Measurements from ENCODE around the gene GRAP2.

GRCh38 chr22:39979048-39979447 is 78.2 kb downstream of the GRAP2 start:
- TF ChIP-seq, protein P1, sequence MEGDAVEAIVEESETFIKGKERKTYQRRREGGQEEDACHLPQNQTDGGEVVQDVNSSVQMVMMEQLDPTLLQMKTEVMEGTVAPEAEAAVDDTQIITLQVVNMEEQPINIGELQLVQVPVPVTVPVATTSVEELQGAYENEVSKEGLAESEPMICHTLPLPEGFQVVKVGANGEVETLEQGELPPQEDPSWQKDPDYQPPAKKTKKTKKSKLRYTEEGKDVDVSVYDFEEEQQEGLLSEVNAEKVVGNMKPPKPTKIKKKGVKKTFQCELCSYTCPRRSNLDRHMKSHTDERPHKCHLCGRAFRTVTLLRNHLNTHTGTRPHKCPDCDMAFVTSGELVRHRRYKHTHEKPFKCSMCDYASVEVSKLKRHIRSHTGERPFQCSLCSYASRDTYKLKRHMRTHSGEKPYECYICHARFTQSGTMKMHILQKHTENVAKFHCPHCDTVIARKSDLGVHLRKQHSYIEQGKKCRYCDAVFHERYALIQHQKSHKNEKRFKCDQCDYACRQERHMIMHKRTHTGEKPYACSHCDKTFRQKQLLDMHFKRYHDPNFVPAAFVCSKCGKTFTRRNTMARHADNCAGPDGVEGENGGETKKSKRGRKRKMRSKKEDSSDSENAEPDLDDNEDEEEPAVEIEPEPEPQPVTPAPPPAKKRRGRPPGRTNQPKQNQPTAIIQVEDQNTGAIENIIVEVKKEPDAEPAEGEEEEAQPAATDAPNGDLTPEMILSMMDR (conservative IDR thresholded peaks at IDR 0.05; ENCODE audit: low read length) = no peak
- no peak for TF ChIP-seq EZH2phosphoT487 (IDR thresholded peaks at IDR 0.05; ENCODE audit: borderline replicate concordance)

Measured in Loucy (cell line).